ENCODE data around the gene APBA1.

The APBA1 gene

DNA sequence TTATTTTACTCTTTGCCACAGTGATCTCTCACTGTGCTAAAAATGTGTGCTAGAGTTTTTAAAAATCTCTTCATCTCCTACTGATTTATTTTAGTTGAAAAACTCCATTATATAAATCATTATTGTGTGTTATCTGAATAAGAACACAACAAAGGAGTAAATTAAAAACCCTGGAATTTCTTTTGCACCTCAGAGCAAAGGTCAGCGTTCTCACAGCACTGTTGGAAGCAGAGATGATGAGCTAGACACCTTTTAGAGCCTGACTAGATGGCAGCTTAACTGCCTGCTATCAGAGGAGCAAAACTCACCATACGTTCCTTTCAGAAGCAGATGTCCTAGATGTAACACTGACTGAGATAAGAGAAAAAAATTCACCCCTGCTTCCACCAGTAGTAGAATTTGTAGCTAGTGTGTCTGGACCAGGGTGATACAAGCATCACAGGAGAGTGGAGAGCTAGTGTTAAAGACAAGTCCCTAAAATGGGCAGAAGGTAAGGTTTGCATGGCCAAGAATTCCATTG, 200.0 kb downstream of the APBA1 start:
- DNase-seq (ENCODE audit: low spot score) = no peak

DNA sequence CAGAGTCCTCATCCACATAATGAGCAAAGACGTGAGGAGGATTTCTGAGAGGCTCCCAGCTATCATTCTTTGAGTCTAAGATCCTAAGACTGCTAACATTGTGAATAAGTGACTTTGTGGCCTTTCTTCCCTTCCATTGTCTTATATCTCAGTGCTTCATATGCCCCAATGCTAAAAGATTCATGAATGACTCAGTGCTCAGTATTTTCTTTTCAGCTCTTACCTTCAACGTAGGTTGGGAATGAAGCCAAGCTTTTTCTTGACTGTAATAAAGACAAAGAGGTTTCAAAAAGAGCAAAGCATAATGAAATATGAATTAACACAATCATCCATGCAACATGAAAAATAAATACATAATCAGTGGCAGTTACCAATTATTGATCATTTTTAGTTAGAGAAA, 200.7 kb downstream of the APBA1 start:
- DNase-seq (ENCODE audit: low spot score) = no peak

DNA sequence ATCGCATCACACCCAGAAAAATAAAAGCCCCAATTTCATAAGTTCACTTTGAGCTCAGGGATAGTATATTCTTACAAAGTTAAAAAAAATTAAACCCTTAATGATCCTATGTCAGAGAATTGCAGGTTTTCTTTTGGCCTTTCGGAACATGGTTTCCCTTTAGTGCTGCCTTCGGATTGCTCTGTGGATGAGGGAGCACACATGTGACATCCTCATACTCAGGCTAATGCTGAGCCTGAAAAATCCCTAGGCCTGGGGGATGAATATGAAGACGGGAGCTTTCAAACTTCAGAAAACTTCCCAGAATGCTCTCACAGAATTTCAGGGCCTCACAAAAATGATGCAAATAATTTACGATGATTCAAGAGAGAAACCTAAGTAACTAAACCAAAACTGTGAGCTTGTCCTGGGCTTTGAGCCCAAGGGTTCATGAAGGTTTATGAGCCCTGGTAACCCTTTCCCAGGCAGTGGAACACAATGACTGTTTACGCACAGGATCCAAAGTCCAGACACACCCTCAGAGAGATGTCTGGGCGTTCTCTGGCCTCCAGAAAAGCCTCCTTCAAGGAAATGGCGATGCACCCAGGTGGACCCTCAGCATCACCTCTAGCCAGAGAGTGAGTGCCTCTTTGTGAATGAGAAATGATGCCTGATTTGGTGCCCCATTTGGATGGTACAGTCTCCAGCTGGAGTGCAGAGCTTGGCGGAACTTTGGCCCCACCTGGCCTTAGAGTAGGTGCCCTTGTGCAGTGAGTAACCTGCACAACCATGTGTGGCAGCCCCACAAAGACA, 201.8 kb downstream of the APBA1 start:
- no peak for DNase-seq (ENCODE audit: low spot score)

DNA sequence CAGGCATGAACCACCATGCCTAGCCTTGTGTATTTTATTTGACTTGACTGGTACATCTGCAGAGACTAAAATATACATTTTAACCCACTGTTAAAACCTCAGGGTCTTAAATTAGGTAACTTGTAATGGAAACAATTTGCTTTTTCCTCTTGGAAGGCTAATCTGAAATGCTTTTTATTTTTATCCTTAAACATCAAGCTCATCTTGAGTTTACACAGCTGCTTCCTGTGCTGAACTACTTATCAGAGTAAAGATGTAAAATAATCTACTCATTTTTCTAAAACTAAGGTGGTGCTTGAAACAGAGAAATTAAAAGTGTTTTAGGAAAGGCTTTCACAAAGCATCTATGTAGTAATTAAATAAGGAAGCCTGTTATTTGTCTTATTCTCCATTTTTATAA, 203.0 kb downstream of the APBA1 start:
- DNase-seq (ENCODE audit: low spot score) = no peak

DNA sequence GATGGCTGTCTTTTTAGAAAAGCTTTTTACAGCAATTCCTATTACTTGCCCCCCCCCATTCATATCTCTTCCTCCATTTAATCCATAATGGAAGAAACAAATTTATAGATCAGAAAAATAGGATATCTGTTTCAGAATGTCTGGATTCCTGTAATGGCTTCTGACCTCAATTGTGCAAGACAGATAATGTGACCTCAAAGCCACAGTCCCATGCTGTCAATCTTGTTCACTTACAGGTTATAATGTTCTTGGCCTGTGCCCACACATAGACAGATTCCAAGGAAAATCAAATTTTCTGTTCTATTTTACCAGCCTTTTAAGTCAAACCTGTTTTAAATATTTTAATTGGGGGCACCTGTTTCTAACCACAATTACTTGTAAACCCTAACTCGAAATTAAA, 203.8 kb downstream of the APBA1 start:
- no peak for DNase-seq (ENCODE audit: low spot score)

DNA sequence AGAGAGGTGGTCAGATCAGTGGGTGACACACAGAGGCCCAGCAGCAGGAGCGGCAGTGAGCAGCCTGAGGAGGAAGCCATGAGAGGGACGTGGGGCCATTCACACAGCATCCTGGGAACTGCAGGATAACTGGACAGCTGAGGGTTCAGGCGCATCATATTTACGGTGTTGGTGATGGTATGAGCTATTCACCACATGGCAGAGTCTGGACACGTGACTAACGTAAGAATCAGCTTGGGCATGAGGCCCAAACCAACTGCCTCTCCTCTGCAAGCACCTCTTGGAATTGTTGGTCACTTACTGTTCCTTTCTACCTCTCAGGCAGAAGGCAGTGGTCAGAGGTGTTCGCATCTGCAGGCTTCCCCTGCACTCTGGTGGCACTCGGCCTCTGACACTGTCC, 206.0 kb downstream of the APBA1 start:
- DNase-seq (ENCODE audit: low spot score) = no peak

DNA sequence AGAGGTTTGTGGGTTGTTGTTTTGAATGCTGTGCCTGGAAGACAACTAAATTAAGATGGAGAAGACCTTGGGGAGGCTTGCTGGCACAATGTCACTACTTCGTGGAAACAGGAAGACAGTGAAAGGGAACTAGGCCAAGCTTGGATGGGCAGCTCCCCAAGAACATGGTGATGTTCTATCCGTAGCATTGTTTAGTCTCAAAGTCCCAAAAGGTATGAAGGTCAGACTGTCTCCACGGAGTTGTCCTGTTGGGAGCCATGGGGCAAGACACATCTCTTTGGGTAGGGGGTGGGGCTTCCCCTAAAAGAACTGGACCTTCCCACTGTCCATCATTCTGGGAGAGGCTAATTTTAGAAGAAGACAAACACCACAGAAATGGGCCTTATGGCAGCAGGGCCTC, 206.7 kb downstream of the APBA1 start:
- no peak for DNase-seq (ENCODE audit: low spot score)

DNA sequence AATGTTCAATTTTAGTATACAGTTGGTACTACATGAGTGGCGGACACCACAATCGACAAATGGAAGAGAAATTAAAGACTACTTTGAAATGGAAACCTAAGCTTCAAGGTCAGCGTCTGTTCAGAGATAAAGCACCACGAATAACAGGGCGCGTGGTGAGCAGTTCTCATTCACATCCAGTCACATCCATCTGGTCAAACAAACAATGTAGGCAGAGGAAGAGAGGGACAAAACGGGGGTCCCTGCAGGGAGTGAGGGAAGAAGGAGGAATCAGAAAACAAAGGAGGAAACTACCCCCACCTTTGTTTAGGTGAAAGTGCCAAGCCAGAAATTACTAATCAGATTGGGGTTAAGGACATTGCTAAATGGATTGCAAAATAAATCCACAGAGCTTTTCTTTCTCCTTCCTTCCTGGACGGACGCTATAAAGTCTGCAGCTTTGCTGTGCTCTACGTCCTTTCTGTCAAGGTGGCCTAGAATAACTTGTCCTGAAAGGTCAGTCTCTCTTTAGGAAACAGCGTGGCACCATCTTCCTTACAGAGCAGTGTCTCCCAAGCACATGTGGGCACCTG, 208.6 kb downstream of the APBA1 start:
- DNase-seq (ENCODE audit: low spot score) = no peak

DNA sequence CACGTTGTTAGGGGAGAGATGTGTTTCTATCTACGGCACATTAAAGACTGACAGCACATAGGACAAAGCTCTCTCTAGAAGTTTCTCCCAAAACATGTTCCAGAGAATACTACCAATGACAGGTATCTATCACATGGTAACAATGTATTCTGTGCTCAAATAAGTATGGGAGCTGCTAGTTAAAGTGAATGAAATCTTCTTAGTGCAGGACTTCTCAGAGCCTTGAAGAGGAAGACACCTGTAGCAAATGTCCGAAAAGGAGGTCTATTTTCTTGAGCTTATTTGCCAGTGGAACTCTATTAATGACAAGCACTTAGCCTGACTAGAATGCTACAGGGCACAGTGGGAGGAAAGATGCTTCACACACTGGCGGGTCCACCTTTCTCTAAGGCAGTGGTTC, 209.8 kb downstream of the APBA1 start:
- DNase-seq (ENCODE audit: low spot score) = no peak

DNA sequence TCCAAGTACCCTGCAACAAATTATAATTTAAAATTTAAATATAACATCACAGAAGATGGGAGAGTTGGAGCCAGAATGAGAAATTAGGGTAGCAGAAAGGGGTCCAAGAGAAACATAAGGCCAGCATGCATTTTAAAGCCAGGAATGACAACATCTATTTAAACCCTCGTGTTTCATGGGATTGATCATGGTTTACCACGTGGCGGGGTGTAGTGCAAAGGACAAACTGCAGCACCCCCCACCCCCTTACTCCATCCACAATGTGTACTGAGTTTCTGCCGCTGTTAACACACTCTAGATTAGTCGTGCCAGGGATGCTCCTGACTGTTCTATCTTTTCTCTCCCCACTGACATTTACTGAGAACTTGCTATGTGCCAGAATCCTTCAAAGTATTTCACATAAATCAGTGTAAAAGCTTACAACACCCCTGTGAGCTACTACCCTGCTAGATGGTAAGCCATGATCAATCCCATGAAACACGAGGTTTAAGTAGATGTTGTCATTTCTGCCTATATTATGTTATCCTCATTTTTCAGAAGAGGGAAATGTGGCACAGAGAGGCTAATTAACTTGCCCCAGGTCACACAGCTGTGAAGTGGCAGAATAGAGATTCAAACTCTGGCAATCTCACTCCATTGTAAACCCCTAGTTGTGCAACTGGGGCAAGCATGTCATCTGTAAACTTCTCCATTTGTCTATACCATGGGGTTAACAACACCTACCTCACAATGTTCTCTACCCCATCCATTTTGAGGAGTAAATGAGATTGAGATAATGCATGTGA, 210.9 kb downstream of the APBA1 start:
- DNase-seq (ENCODE audit: low spot score) = no peak

DNA sequence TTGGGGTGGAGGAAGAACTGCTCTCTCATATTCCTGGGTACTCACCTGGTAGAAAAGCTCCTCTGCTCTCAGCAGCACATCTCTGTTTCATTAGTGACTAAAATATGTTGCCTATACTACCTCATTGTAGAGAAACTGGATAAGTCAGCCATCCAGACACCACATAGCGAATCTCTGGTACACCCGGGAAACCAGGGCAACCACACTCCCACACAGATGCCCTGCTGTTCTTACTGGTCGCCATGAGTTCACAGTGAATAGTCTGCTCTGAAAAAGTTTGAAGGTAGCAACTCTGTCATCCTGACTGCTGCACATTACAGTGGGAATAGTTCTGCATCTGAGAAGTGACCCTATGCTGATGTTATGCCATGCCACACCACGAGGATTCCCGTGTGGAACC, 212.2 kb downstream of the APBA1 start:
- DNase-seq (ENCODE audit: low spot score) = no peak

DNA sequence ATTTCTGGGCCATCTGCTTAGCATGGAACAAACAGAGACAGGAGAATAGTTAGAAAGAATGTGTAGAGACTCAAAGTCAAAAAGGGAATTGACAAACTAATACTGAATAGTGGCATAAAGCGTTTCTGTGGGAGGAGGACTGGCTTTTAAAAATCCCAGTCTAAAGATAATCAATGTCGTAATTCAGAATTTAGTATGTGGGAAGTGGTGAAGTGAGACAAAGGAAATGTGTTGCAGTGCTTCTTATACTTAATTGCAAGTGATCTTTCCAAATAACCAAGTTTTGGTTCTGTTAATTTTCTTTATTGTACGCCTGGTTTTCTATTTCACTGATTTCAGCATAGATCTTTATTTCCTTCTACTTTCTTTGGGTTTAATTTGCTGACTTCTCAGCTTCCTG, 214.0 kb downstream of the APBA1 start:
- no peak for DNase-seq (ENCODE audit: low spot score)

DNA sequence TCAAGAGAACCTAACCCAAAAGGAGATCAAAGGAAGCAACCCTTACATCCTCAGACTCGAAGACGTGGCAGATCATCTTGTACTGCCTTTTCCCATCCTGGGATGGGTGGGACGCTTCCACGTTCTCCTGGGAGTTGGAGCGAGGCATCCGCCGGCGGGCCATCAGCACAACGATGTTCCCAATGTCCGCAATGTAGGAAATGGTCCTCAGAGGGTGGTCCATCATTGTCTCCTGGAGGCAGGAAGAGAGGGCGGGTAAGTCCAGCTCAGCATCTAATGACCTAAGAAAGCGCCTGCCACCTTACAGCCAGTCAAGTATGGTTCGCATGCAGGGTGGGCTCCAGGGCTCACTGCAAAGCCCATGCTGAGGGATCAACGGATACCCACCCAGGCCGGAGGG, 216.0 kb downstream of the APBA1 start:
- no peak for DNase-seq (ENCODE audit: low spot score)

DNA sequence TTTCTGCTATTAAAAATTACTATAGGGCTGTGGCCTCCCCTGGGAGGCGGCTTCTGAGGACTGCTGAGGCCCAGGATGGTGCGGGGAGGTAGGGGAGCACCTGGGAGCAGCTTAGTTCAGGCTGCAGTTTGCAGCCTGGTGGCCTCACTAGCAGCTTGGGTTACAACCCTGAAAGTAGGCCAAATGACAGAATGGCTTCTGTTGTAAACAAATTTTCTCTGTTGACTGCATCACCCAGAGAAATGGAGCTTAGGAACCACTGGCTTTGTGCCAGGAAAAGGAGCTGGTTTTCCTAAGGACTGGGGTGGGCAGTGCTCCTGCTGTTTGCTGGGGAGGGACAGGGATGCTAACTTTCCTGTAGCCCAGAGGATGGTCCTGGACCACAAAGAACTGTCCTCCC, 216.9 kb downstream of the APBA1 start:
- DNase-seq (ENCODE audit: low spot score) = no peak

DNA sequence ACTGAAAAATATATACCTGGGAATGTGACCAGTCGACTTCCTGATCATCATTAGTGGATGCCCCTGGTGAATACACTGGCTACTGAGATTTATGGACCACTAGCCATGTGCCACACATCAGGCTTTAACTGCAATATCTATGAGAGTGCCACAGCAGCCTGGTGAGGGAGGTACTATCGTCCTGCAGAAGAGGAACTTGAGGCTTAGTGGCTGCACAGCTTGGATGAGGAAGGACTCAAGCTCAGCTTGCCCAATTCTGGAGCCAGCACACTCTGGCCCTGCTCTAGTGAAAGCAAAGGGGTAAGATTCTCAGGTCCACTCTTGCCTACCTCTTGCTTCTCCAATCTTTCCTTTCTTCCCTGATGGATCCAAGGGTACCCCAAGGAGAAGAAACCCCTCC, 217.8 kb downstream of the APBA1 start:
- DNase-seq (ENCODE audit: low spot score) = no peak

DNA sequence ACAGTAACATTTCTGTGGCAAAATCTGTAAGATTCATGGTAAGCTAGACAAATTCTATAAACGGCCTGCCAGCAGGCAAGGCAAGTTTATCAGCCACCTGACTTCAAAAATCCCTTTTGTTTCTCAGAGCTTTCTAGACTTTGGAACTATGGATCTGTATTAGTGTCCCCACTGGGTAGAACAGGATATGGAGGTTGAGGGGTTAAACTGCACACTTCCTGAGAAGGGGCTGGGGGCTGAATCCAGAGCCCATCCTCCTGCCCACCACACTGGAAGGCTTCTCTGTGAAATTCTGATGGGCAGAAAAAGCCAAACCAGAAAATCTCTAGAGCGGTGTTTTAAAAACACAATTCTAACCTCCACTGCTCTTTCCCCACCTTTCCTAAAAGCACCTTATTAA, 218.4 kb downstream of the APBA1 start:
- no peak for DNase-seq (ENCODE audit: low spot score)

DNA sequence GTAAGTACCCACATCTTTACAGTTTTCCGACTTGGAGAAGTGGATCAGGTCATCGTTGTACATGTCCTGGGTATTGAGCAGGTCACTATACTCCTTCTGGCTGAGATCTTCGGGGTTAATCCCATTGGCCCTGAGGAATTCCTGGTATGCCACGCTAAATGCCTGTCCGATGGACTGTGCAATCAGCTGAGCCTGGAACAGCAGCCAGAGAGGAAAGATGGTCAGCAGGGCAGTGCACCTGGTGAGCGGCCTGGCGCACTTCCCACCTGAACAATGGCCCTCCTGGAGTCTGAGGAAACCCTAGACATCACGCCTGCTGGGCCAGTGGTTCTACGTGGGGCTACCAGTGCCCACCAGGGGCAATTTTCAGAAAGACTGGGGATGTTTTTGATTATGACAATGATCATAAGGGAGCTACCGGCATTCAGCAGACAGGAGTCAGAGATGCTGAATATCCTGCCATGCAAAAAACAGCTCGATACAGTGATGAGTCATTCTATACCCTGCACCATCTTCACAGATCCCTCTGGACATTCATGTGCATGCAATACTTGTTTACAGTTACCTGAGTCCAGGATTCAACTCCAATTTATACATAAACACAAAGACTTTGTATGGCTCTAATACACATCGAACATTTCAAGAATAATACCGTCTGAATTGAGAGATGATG, 219.9 kb downstream of the APBA1 start:
- no peak for DNase-seq (ENCODE audit: low spot score)

DNA sequence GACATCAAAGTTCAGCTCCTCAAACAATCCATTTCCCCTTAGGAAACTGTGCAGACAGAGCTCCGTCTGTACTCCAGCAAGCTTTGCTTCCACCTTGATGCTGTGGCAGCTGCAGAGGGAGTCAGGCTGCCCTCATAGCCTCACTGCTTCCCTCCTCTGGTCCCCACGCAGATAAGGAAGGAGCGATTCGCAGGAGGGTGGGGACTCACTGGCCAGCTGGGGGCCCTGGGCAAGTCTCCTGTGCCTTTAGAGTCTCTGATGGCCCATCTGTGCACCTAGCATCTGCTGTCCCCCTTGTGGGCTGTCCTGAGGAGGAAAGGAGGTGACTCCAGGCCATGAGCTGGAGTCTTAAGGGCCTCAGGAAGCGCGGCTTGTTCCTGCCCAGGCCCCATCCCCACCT, 225.7 kb downstream of the APBA1 start:
- no peak for DNase-seq (ENCODE audit: low spot score)

DNA sequence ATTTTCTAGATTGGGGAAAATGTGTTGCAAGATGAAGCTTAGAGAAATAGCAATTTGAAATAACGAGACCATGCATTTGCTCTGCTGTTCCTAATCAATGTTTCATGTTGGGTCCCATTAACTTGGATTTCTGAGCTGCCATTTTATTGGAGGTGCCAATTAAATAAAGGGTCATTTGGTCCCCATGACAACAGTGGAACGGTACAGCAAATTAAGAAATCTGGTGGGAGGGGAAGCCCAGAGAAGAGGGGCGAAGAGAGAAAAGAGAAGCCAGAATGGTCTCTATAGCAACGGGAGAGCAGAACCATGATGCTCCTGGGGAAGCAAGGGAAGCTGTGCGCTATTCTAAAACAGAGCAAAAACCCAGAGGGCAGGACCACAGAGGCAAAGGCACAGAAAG, 226.9 kb downstream of the APBA1 start:
- DNase-seq (ENCODE audit: low spot score) = no peak

DNA sequence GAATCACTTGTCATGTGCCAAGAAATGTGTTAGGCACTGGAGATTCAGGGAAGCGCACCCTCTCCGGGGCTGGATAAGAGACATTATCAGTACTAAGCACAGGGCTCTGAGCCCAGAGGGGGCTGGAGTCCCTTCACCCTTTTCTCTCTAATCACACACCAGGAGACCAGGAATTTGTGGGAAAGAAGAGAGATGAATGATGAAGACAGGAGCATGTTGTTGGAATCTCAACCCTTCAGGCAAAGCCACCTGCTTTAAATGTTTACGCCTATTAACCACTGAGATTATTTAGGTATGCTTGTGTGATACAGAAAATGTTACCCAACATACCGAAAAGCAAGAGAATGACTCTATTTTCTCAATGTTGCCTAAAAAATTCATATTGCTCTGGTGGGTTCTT, 227.4 kb downstream of the APBA1 start:
- DNase-seq (ENCODE audit: low spot score) = no peak

DNA sequence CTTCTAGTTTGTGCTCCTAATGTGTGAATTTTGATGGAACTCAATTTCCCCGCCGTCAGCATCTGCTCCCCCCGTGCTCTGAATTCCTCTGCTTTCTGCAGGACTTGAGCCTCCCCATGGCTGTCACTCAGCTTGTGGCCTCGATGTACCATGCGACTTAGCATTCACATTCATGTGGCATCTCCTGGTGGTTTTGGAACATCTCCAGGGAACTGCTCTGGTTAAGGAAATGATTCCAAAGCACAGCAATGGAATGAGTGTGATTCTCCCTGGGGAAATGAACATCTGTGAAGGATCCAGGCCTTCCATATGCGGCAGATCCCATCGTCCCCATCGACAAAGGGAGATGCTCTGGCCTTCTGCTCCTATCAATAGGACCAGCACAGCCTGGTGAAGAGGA, 228.2 kb downstream of the APBA1 start:
- DNase-seq (ENCODE audit: low spot score) = peak; percentile 70

DNA sequence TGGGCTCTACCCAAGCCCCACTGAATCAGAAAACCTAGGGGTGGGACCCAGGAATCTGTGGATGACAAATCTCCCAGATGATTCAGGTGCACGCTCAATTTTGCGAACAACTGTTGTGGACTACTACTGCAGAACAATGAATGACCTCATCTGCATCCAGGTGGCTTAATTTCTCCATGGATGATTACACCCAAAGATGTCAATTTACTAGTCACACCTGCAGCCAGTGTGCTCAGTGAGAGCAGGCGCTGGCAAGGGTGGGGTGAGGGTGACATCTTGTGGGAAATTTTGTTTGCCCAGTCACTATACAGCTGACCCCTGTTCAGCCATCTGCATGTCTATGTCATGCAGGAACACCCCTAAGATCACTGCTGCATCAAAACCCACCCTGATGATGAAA, 229.0 kb downstream of the APBA1 start:
- DNase-seq (ENCODE audit: low spot score) = no peak

DNA sequence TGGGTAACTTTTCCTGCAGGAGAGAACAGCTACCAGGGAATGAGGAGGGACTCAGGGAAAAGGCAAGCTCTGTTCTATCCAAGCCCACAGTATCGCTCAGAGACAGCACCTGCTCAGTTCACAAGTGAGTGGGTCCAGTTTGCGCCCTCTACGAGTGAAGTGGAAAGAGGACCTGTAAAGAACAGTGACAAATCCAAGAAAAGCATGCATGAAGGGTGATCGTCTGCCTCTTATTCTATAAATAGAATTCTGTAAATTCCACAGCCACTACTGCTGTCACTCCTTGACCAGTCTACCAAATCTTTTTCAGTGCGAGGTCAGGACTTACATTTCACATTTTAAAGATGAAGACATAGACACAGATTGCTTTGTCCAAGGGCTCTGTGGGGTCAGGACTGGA, 229.7 kb downstream of the APBA1 start:
- no peak for DNase-seq (ENCODE audit: low spot score)

All from AG20443 (cell line).